CD4-positive, alpha-beta T cell (primary cell): ENCODE results near the gene LEFTY2. TPM values are rescaled to one million over a fixed set of nuclear protein-coding genes. Genes with fewer than 3 reads are reported as not detected.

ENCODE experiments used
- ATAC-seq: fragments of 200-7000 bp; cut with Tn5 transposase; one replicate; pipeline ENCODE4 v1.10.0; 2022; ENCODE audit warnings: mild to moderate bottlenecking; ENCODE audit not compliant: poor library complexity
- CTCF ChIA-PET: fragments of 350-600 bp; sonication (Branson Sonifier 250); formaldehyde crosslinking; loops from one replicate; lab custom pipeline; 2021; ENCODE audit warnings: antibody characterized with exemption, inconsistent platforms; lab: Charles Lee
- POLR2A ChIA-PET: fragments of 350-600 bp; sonication (Branson Sonifier 250); formaldehyde crosslinking; loops from one replicate; lab custom pipeline; 2021; ENCODE audit warnings: antibody characterized with exemption, inconsistent platforms; lab: Charles Lee
- DNase-seq, 14 experiments: peaks; one replicate each; pipeline ENCODE4 v3.0.0-alpha.2; 2013 to 2020; ENCODE audit warnings: mixed read lengths in 2 of 14
- H3K27ac ChIP-seq, 2 donors: one replicate each; pipeline versions ENCODE4 v1.5.1 to v1.7.0; 2013; ENCODE audit warnings: low read length in 2 of 2, low read depth in 1 of 2, mild to moderate bottlenecking in 1 of 2
- H3K27me3 ChIP-seq, 2 experiments: 1 replicate in 1 of 2; 2 replicates in 1 of 2; pipeline versions ENCODE4 v1.6.1 to v1.7.0; 2013; ENCODE audit warnings: low read length in 2 of 2, control low read depth in 1 of 2, mild to moderate bottlenecking in 1 of 2, moderate library complexity in 1 of 2; ENCODE audit not compliant: insufficient read depth in 2 of 2, control insufficient read depth in 1 of 2
- H3K36me3 ChIP-seq: one replicate; pipeline ENCODE4 v1.6.1; 2013; ENCODE audit warnings: low read length, control low read depth; ENCODE audit not compliant: insufficient read depth
- H3K4me1 ChIP-seq: one replicate; pipeline ENCODE4 v1.6.1; 2013; ENCODE audit warnings: low read length, control low read depth; ENCODE audit not compliant: insufficient read depth
- H3K4me3 ChIP-seq: one replicate; pipeline ENCODE4 v1.5.1; 2013; ENCODE audit warnings: mild to moderate bottlenecking, low read length, moderate library complexity
- H3K9me3 ChIP-seq, 2 experiments: 1 replicate in 1 of 2; 2 replicates in 1 of 2; pipeline versions ENCODE4 v1.6.1 to v1.7.0; 2013; ENCODE audit warnings: low read length in 2 of 2, mild to moderate bottlenecking in 2 of 2, control low read depth in 1 of 2, moderate library complexity in 1 of 2; ENCODE audit not compliant: control insufficient read depth in 1 of 2, insufficient read depth in 1 of 2
- H3K27ac Mint-ChIP-seq: one replicate; pipeline ENCODE4 v1.8.0; 2020; ENCODE audit warnings: mixed read lengths
- H3K27me3 Mint-ChIP-seq: one replicate; pipeline ENCODE4 v1.8.0; 2021; ENCODE audit warnings: mixed read lengths
- H3K36me3 Mint-ChIP-seq: one replicate; pipeline ENCODE4 v1.8.0; 2021; ENCODE audit warnings: low read depth, mixed read lengths
- H3K4me1 Mint-ChIP-seq: one replicate; pipeline ENCODE4 v1.8.0; 2021; ENCODE audit warnings: low read depth, mixed read lengths
- H3K4me3 Mint-ChIP-seq: one replicate; pipeline ENCODE4 v1.8.0; 2020; ENCODE audit warnings: mild to moderate bottlenecking, mixed read lengths
- H3K9me3 Mint-ChIP-seq: one replicate; pipeline ENCODE4 v1.8.0; 2020; ENCODE audit warnings: mixed read lengths
- intact Hi-C, 2 experiments: fragments of 100-400 bp; cut with DNase I in 1 of 2; cut with micrococcal nuclease in 1 of 2; formaldehyde crosslinking; loops; one replicate each; pipeline versions ENCODE4 v1.15.1 to v1.9.0; 2023 to 2025; cut with DNase I, micrococcal nuclease
- polyA plus RNA-seq, 2 donors: library from polyadenylated mRNA; unstranded; fragments of 120-200 nt; gene quantifications; one replicate each; pipeline ENCODE4 v1.2.1, GENCODE V29; 2013
- total RNA-seq, 174 experiments: library from RNA in 2 of 174; stranded (reverse) in 2 of 174; gene quantifications; one replicate each; pipeline ENCODE4 v1.2.3 and lab custom pipeline; 2021 to 2026
- TF ChIP-seq, protein P1 (sequence below): fragments of 200-600 bp; IDR thresholded peaks from one replicate; pipeline ENCODE4 v1.8.0; 2022; ENCODE audit warnings: antibody characterized with exemption, mild to moderate bottlenecking

LEFTY2 gene, protein sequence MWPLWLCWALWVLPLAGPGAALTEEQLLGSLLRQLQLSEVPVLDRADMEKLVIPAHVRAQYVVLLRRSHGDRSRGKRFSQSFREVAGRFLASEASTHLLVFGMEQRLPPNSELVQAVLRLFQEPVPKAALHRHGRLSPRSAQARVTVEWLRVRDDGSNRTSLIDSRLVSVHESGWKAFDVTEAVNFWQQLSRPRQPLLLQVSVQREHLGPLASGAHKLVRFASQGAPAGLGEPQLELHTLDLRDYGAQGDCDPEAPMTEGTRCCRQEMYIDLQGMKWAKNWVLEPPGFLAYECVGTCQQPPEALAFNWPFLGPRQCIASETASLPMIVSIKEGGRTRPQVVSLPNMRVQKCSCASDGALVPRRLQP
- total RNA-seq (not detected), total RNA-seq (lab: John Stamatoyannopoulos, UW) (0 to 0.23 (median 0) reads per million in 172 experiments)
- 0.03 TPM for polyA plus RNA-seq (2013, experiment 1 of 2)
- polyA plus RNA-seq (2013, experiment 2 of 2) = 0.12 TPM

DNA sequence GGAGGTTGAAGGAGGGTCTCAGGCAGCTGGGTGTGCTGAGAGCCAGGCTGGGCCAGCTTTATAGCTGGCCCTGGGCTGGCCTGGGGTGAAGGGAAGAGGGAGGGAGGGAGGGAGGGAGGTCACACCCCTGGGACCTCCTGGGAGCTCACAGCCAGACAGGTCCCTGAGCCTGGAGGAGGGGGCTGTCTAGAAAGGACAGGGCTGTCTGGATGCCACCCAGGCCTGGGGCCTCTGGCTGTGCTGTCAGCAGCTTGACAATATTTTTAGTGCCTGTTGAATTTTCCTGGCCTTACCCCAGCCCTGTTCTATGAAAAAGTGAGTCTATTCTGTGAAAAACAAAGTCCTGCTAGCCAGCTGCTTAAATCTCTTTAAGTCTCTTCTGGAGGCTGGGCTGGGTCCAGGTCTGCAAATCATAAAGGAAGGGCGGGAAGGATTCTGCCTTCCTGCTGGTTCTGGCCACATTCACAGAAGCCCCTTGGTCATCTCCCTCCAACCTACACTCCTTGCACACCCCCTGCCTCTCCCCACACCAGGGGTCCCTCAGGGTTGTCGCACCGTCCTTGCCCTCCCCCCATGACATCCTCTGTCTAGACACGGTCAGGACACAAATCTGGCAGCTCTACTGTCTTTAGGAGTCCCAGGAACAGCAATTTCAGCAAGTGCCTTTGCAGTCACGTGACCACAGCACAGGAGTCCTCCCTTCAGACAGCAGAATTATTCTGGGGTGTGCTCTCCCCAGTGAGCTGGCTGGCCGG is at the start of gene LEFTY2:
TSS of gene LEFTY2 (minus strand) at position 34 of the 755 bp plus-strand sequence. CDS start 80 bp downstream, outside the sequence.
- Histone ChIP-seq H3K27ac (no peak within 1 kb of the TSS), H3K9me3 (no peaks in the 10 kb centered on the region), H3K36me3 (no peaks in the 10 kb centered on the region), H3K4me3 (no peak within 1 kb of the TSS), H3K4me1 (peaks cover 11% of the 10 kb centered on the region), H3K27me3 (no peaks in the 10 kb centered on the region)
- Mint-ChIP-seq H3K27me3 (peaks cover 3% of the 10 kb centered on the region), H3K4me1 (peaks cover 12% of the 10 kb centered on the region), H3K36me3 (no peaks in the 10 kb centered on the region), H3K4me3 (no peak within 1 kb of the TSS), H3K27ac (no peak within 1 kb of the TSS), H3K9me3 (no peaks in the 10 kb centered on the region)
- no peak for DNase-seq
- ChIA-PET CTCF (no interaction called here), POLR2A (interaction anchor here (0.6 to 0.8 kb wide), 2 partner anchors 164 to 1531 kb away, joined by 3 read pairs; partner anchors contain the start of gene SRP9)
- TF ChIP-seq, protein P1, sequence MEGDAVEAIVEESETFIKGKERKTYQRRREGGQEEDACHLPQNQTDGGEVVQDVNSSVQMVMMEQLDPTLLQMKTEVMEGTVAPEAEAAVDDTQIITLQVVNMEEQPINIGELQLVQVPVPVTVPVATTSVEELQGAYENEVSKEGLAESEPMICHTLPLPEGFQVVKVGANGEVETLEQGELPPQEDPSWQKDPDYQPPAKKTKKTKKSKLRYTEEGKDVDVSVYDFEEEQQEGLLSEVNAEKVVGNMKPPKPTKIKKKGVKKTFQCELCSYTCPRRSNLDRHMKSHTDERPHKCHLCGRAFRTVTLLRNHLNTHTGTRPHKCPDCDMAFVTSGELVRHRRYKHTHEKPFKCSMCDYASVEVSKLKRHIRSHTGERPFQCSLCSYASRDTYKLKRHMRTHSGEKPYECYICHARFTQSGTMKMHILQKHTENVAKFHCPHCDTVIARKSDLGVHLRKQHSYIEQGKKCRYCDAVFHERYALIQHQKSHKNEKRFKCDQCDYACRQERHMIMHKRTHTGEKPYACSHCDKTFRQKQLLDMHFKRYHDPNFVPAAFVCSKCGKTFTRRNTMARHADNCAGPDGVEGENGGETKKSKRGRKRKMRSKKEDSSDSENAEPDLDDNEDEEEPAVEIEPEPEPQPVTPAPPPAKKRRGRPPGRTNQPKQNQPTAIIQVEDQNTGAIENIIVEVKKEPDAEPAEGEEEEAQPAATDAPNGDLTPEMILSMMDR = no peak
- intact Hi-C loops = no loop called here
- ATAC-seq = no peak

DNA sequence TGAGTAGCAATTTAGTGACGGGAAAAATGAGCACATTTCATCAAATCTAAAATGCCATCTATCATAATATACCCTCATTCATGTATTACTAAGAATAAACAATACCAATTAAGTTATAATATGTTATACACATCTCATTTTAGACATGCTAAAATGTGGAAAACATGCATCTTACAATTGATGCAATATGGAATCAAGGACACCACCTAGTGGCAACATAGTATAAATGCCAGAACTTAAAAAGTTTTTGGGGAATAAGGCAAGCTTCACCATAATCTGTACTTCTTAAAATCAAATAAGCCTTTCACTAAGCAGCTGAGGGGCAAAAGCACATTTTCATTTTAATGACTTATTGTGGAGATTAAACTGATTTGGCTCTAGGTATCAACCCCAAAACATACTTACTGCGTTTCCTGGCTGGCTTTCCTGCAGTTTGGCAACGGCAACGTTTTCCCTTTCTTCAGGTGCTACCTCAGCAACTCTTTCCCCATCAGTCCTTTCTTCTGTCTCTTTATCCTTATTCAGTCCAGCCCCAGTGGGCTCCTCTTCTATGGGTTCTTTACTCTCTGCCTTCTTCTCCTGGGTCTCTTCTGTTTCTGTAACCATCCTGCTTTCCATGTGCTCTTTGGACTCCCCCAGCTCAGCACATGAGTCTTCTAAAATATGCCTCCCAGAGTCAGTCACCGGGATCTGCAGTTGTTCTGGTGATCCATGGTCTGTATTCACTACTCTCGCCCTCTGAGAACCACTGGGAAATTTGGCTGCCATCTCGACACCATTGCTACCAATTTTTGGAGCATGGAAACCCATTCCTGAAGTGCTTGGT is 46.7 kb upstream of the LEFTY2 start:
- DNase-seq = peak in 3 of 14 experiments; percentile 50 to 66 (median 66)

More for the DNA sequence above, 46.7 kb upstream of the LEFTY2 start:
- no peak overlapping the region for H3K4me3 Mint-ChIP-seq
- TF ChIP-seq, protein P1 = peak; percentile 80
- H3K27me3 Mint-ChIP-seq = no peaks in the 10 kb centered on the region
- peaks cover 90% of the 10 kb centered on the region for H3K36me3 Mint-ChIP-seq
- H3K4me3 ChIP-seq = no peak overlapping the region
- peak; percentile 62 for ATAC-seq
- no peaks in the 10 kb centered on the region for H3K9me3 ChIP-seq
- POLR2A ChIA-PET = interaction anchor here (0.6 to 4.8 kb wide), 8 partner anchors 10 to 514 kb away, joined by 3 to 27 read pairs (median 4); partner anchors contain the start of genes H3-3A, SDE2 and SRP9
- no peaks in the 10 kb centered on the region for H3K27me3 ChIP-seq
- peaks cover 8% of the 10 kb centered on the region for H3K4me1 ChIP-seq
- H3K4me1 Mint-ChIP-seq = peaks cover 29% of the 10 kb centered on the region
- intact Hi-C loops = loop anchor here in 1 of 2 experiments (1.0 kb wide), 1 partner anchor 11 kb away; no protein-coding TSS in a partner anchor
- no peaks in the 10 kb centered on the region for H3K9me3 Mint-ChIP-seq
- H3K36me3 ChIP-seq = peaks cover 92% of the 10 kb centered on the region
- H3K27ac Mint-ChIP-seq = peak overlapping the region; percentile 69
- CTCF ChIA-PET = interaction anchor here (0.5 to 3.7 kb wide), 15 partner anchors 8 to 544 kb away, joined by 3 to 16 read pairs (median 4); partner anchors contain the start of gene SDE2
- H3K27ac ChIP-seq = no peak overlapping the region
